ENCODE measurements around the gene PTTG1IP. TPM values are rescaled to one million over a fixed set of nuclear protein-coding genes. Genes with fewer than 3 reads are reported as not detected.

Gene PTTG1IP
- total RNA-seq, 3 donors from 2014 or later (not counting 1 experiment from before 2014, with no cell fraction given): 96.8 to 144 (median 126) TPM

GRCh38 chr21:44817506-44817880, 56.0 kb downstream of the PTTG1IP start:
- H3K36me3 ChIP-seq (ENCODE audit: control insufficient read depth, insufficient read depth, low read length): no peaks in the 10 kb centered on the region
- Mint-ChIP-seq H3K36me3 (peaks cover 6% of the 10 kb centered on the region), H3K27ac (peak overlapping the region in 1 of 2 donors; percentile 82), H3K4me1 (peaks cover 6 to 8% of the 10 kb centered on the region in 2 donors), H3K4me3 (peak overlapping the region; percentile 79), H3K27me3 (ENCODE audit: low read depth in 2 of 2) (no peaks in the 10 kb centered on the region), H3K9me3 (peaks cover 3 to 7% of the 10 kb centered on the region in 2 donors)
- no peak overlapping the region for H3K27ac ChIP-seq (ENCODE audit: low read length)
- intact Hi-C loops (cut with micrococcal nuclease): no loop called here
- ATAC-seq (peak; percentile 82 to 93 (median 85)), DNase-seq (peak; percentile 85 to 96)
- H3K4me3 ChIP-seq (ENCODE audit: low read length): peak overlapping the region; percentile 43
- TF ChIP-seq CTCF (IDR thresholded peaks at IDR 0.05): no peak
- under 1% methylated on average over 37 of the region's 43 CpGs for WGBS (ENCODE audit: insufficient coverage)
- H3K9me3 ChIP-seq (ENCODE audit: control insufficient read depth, insufficient read depth, low read length): peaks cover 8% of the 10 kb centered on the region
- peaks cover 14% of the 10 kb centered on the region for H3K4me1 ChIP-seq (ENCODE audit: control insufficient read depth, insufficient read depth, low read length)
- H3K27me3 ChIP-seq (ENCODE audit: control insufficient read depth, insufficient read depth, low read length): no peaks in the 10 kb centered on the region

- intact Hi-C loops (cut with micrococcal nuclease): no loop called here
- Mint-ChIP-seq H3K9me3 (peaks cover 0 to 2% of the 10 kb centered on the region in 2 donors), H3K4me3 (peak overlapping the region; percentile 80), H3K27ac (peak overlapping the region in 1 of 2 donors; percentile 82), H3K36me3 (peaks cover under 1% of the 10 kb centered on the region), H3K4me1 (peaks cover 6 to 8% of the 10 kb centered on the region in 2 donors), H3K27me3 (ENCODE audit: low read depth in 2 of 2) (no peaks in the 10 kb centered on the region)
- no peak overlapping the region for H3K27ac ChIP-seq (ENCODE audit: low read length)
- peaks cover 4% of the 10 kb centered on the region for H3K9me3 ChIP-seq (ENCODE audit: control insufficient read depth, insufficient read depth, low read length)
- H3K36me3 ChIP-seq (ENCODE audit: control insufficient read depth, insufficient read depth, low read length): no peaks in the 10 kb centered on the region
- WGBS (ENCODE audit: insufficient coverage): 70% methylated on average over 57 of the region's 57 CpGs
- H3K4me1 ChIP-seq (ENCODE audit: control insufficient read depth, insufficient read depth, low read length): peaks cover 14% of the 10 kb centered on the region
- H3K27me3 ChIP-seq (ENCODE audit: control insufficient read depth, insufficient read depth, low read length): no peaks in the 10 kb centered on the region
- DNase-seq (no peak), ATAC-seq (no peak)
- no peak for TF ChIP-seq CTCF (IDR thresholded peaks at IDR 0.05)
- H3K4me3 ChIP-seq (ENCODE audit: low read length): peak overlapping the region; percentile 43
Measured at GRCh38 chr21:44816761-44817505, 56.6 kb downstream of the PTTG1IP start.

DNA sequence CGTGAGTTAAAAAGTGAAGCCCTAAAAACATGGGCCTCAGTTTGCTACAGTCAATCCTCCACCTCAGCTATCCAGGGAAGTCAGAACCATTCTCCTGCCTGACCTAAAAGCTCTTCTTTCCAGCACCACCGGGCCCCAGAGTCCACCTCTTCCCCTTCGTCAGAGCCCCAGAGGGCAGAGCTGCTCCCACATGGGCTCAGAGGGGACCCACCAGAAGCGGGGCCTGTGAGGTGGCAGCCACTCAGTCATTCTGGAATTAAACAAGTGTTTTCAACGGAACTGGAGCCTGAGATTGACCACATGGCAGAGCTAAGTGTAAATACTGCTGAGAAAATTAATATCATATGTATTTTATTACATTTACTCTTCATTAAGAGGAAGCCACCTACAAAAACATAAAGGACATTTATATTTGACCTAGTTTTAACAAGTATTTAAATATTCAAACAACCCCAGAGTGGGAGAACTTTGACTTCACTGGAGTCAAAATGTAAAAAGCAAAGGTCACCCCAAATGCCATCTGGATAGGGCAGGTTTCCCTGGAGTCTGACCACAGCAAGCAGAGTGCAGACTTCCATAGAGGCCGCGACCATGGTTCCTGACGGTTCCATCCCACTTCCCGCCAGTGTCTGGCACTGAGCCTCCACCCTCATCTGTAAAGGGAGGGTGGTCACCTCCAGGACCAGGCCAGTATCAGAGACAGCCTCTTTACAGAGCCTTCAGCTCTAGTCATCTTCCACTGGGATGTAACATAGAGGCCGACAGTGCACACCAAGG, 57.5 kb downstream of the PTTG1IP start:
- Mint-ChIP-seq H3K4me1 (peaks cover 8% of the 10 kb centered on the region in 2 donors), H3K27me3 (ENCODE audit: low read depth in 2 of 2) (no peaks in the 10 kb centered on the region), H3K36me3 (no peaks in the 10 kb centered on the region), H3K27ac (peak overlapping the region in 1 of 2 donors; percentile 77), H3K4me3 (peak overlapping the region; percentile 80), H3K9me3 (no peaks in the 10 kb centered on the region)
- Histone ChIP-seq H3K9me3 (ENCODE audit: control insufficient read depth, insufficient read depth, low read length) (no peaks in the 10 kb centered on the region), H3K36me3 (ENCODE audit: control insufficient read depth, insufficient read depth, low read length) (no peaks in the 10 kb centered on the region), H3K27ac (ENCODE audit: low read length) (no peak overlapping the region), H3K4me3 (ENCODE audit: low read length) (no peak overlapping the region), H3K4me1 (ENCODE audit: control insufficient read depth, insufficient read depth, low read length) (peaks cover 14% of the 10 kb centered on the region), H3K27me3 (ENCODE audit: control insufficient read depth, insufficient read depth, low read length) (no peaks in the 10 kb centered on the region)
- no peak for TF ChIP-seq CTCF (IDR thresholded peaks at IDR 0.05)
- WGBS (ENCODE audit: insufficient coverage): 94% methylated on average over 9 of the region's 10 CpGs
- intact Hi-C loops (cut with micrococcal nuclease): no loop called here
- ATAC-seq (no peak), DNase-seq (no peak)

Data from natural killer cell (primary cell).